Measurements from ENCODE around the gene RNF40. TPM values are rescaled to one million over a fixed set of nuclear protein-coding genes. Genes with fewer than 3 reads are reported as not detected.
A peak's percentile ranks its signal among the peaks of the same experiment; 100 is the strongest.

Gene RNF40
- total and polyA plus RNA-seq, 2 experiments from 2014 or later: 70.4 to 75.3 TPM

GRCh38 chr16:30774367-30775130 lies 12.4 kb downstream of the RNF40 start:
- peaks cover 10% of the 10 kb centered on the region for H3K79me2 ChIP-seq
- H4K20me1 ChIP-seq (ENCODE audit: insufficient read depth, poor library complexity, severe bottlenecking): no peaks in the 10 kb centered on the region
- no peak overlapping the region for H3K4me3 ChIP-seq
- no peak for DNase-seq (ENCODE audit: low spot score)
- TF ChIP-seq EZH2phosphoT487 (IDR thresholded peaks at IDR 0.05; ENCODE audit: low read depth, severe bottlenecking, unreplicated experiment): no peak
- TF ChIP-seq, protein P1, sequence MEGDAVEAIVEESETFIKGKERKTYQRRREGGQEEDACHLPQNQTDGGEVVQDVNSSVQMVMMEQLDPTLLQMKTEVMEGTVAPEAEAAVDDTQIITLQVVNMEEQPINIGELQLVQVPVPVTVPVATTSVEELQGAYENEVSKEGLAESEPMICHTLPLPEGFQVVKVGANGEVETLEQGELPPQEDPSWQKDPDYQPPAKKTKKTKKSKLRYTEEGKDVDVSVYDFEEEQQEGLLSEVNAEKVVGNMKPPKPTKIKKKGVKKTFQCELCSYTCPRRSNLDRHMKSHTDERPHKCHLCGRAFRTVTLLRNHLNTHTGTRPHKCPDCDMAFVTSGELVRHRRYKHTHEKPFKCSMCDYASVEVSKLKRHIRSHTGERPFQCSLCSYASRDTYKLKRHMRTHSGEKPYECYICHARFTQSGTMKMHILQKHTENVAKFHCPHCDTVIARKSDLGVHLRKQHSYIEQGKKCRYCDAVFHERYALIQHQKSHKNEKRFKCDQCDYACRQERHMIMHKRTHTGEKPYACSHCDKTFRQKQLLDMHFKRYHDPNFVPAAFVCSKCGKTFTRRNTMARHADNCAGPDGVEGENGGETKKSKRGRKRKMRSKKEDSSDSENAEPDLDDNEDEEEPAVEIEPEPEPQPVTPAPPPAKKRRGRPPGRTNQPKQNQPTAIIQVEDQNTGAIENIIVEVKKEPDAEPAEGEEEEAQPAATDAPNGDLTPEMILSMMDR (IDR thresholded peaks at IDR 0.05; ENCODE audit: poor library complexity): no peak
- no peak for TF ChIP-seq EZH2 (IDR thresholded peaks at IDR 0.05; ENCODE audit: borderline replicate concordance)
- H3K27me3 ChIP-seq: no peaks in the 10 kb centered on the region
- no peak overlapping the region for H2AFZ ChIP-seq
- peaks cover 19% of the 10 kb centered on the region for H3K4me1 ChIP-seq (ENCODE audit: insufficient read depth)
- WGBS (ENCODE audit: low lambda C conversion rate, missing lambda C conversion rate): 80% methylated on average over 8 of the region's 8 CpGs
- no peaks in the 10 kb centered on the region for H3K36me3 ChIP-seq (replicated peaks; ENCODE audit: insufficient read depth, low read depth)
- H3K27ac ChIP-seq: peak overlapping the region; percentile 97
- H3K4me2 ChIP-seq: peak overlapping the region; percentile 92
- no peaks in the 10 kb centered on the region for H3K9me3 ChIP-seq (ENCODE audit: low read depth)
- no peaks in the 10 kb centered on the region for H3K9me2 ChIP-seq (replicated peaks; ENCODE audit: insufficient read depth)

DNA sequence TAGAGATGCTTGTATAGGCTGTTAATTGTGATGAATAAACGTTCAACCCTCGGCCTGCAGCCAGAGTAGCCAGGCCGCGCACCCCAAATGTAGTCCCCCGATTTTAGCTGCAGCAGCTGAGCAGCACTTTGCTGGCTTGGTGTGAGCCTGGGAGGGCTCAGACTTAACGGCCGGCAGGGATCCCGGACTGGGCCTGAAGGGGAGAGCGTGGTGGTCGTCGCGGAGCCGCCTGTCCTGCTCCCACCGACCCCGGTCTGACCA lies 12.9 kb downstream of the RNF40 start:
- Histone ChIP-seq H3K36me3 (replicated peaks; ENCODE audit: insufficient read depth, low read depth) (no peaks in the 10 kb centered on the region), H3K27me3 (no peaks in the 10 kb centered on the region), H3K27ac (peak overlapping the region; percentile 97), H3K9me3 (ENCODE audit: low read depth) (no peaks in the 10 kb centered on the region), H3K79me2 (peaks cover 10% of the 10 kb centered on the region), H3K4me1 (ENCODE audit: insufficient read depth) (peaks cover 19% of the 10 kb centered on the region), H3K4me2 (peak overlapping the region; percentile 92), H4K20me1 (ENCODE audit: insufficient read depth, poor library complexity, severe bottlenecking) (no peaks in the 10 kb centered on the region), H3K4me3 (no peak overlapping the region), H3K9me2 (replicated peaks; ENCODE audit: insufficient read depth) (no peaks in the 10 kb centered on the region), H2AFZ (no peak overlapping the region)
- no peak for DNase-seq (ENCODE audit: low spot score)
- 16% methylated on average over 15 of the region's 15 CpGs for WGBS (ENCODE audit: low lambda C conversion rate, missing lambda C conversion rate)
- TF ChIP-seq EZH2phosphoT487 (IDR thresholded peaks at IDR 0.05; ENCODE audit: low read depth, severe bottlenecking, unreplicated experiment) (no peak), EZH2 (IDR thresholded peaks at IDR 0.05; ENCODE audit: borderline replicate concordance) (no peak)
- TF ChIP-seq, protein P1 (IDR thresholded peaks at IDR 0.05; ENCODE audit: poor library complexity): no peak

- H3K27ac ChIP-seq: peak overlapping the region; percentile 97
- H3K9me2 ChIP-seq (replicated peaks; ENCODE audit: insufficient read depth): no peaks in the 10 kb centered on the region
- TF ChIP-seq EZH2phosphoT487 (IDR thresholded peaks at IDR 0.05; ENCODE audit: low read depth, severe bottlenecking, unreplicated experiment): no peak
- TF ChIP-seq EZH2 (IDR thresholded peaks at IDR 0.05; ENCODE audit: borderline replicate concordance): no peak
- TF ChIP-seq, protein P1 (IDR thresholded peaks at IDR 0.05; ENCODE audit: poor library complexity): no peak
- peaks cover 10% of the 10 kb centered on the region for H3K79me2 ChIP-seq
- H3K4me2 ChIP-seq: peak overlapping the region; percentile 92
- no peaks in the 10 kb centered on the region for H4K20me1 ChIP-seq (ENCODE audit: insufficient read depth, poor library complexity, severe bottlenecking)
- H3K9me3 ChIP-seq (ENCODE audit: low read depth): no peaks in the 10 kb centered on the region
- 1% methylated on average over 79 of the region's 81 CpGs for WGBS (ENCODE audit: low lambda C conversion rate, missing lambda C conversion rate)
- no peaks in the 10 kb centered on the region for H3K36me3 ChIP-seq (replicated peaks; ENCODE audit: insufficient read depth, low read depth)
- peak overlapping the region; percentile 50 for H3K4me3 ChIP-seq
- H3K4me1 ChIP-seq (ENCODE audit: insufficient read depth): peaks cover 19% of the 10 kb centered on the region
- H3K27me3 ChIP-seq: no peaks in the 10 kb centered on the region
- peak overlapping the region; percentile 22 for H2AFZ ChIP-seq
- peak; percentile 89 for DNase-seq (ENCODE audit: low spot score)
Measured at GRCh38 chr16:30775392-30776188, 13.5 kb downstream of the RNF40 start.
